Tongue (tissue), 2 donors: Measurements from ENCODE around the gene TAS2R60. TPM values are rescaled to one million over a fixed set of nuclear protein-coding genes. Genes with fewer than 3 reads are reported as not detected.
"Not testable (repeated sequence)": the region's sequence is repeated elsewhere in the genome, so short reads cannot be mapped to it uniquely, and the experiment has no call there.

Source experiments
- DNase-seq: peaks from one replicate; pipeline ENCODE4 v3.0.0-alpha.2; 2015
- total RNA-seq: library from RNA; depleted of rRNA; stranded (reverse); fragments of >200 nt; gene quantifications from one replicate; pipeline ENCODE4 v1.2.3, GENCODE V29; 2014

Gene TAS2R60, protein sequence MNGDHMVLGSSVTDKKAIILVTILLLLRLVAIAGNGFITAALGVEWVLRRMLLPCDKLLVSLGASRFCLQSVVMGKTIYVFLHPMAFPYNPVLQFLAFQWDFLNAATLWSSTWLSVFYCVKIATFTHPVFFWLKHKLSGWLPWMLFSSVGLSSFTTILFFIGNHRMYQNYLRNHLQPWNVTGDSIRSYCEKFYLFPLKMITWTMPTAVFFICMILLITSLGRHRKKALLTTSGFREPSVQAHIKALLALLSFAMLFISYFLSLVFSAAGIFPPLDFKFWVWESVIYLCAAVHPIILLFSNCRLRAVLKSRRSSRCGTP
- total RNA-seq = not detected

- DNase-seq = no peak
These were observed at the start of gene TAS2R60 for GRCh38 chr7:143443153-143443552. Gene TAS2R60, plus strand, starts transcription at chr7:143443453. Its CDS starts 0 bp downstream, at chr7:143443453.

- DNase-seq = no peak
These were observed 49.2 kb upstream of the TAS2R60 start for GRCh38 chr7:143394068-143394467.

DNA sequence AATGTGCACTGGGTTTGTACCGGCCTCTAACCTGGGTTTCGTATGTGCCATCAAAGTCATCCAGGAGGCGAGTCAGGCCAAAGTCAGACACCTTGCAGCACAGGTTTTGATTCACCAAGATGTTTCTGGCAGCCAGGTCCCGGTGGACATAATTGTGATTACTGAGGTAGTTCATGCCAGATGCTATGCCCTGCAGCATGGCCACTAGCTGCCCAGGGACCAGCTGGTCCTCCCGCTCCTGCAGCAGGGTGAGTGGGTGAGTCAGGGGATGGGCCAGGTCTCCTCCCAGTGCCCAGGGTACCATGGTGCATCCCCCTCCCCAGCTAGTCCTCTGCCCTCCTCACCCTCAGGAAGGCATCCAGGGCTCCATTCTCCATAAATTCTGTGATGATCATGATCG lies 48.5 kb upstream of the TAS2R60 start:
- no peak for DNase-seq

GRCh38 chr7:143395187-143396149 lies 47.8 kb upstream of the TAS2R60 start:
- no peak for DNase-seq

- no peak for DNase-seq
These were observed 47.1 kb upstream of the TAS2R60 start for GRCh38 chr7:143396182-143396581.

- DNase-seq = no peak
These were observed 46.4 kb upstream of the TAS2R60 start for GRCh38 chr7:143396625-143397556.

DNA sequence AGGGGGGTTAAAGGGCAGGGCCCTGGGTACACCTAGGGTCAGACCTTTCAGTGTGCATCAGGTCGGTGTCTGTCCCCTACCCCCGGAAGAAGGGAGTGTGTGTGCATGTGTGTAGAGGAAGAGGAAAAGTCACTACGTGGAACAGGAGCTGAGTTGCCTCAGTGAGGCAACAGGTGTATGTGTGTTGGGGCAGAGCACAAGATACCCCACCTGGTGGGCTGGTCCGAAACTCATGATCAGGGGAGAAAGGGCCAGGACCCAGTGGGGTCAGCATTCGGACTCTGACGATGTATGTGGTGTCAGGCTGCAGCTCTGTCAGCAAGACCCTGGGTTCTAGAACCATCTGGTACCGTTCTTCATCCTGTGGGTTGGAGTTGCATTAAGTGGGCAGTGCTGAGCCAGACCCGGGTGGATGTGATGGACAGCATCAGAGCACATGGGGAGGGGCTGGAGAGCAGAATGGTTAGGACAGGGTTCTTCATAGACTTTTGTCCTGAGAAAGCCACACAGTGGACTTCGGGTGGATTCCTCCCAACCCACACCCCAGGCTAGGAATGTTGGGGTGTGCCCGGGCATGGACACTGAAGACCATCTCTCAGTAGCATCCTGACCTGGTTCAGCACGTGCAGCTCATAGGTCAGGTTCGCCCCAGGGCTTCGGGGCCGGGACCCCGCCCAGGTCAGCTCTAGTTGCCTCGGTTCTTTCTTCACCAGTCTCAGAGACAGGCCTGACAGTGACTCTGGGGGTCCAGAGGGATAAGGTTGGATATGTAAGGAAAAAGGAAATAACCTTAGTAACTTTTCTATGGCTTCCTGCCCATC lies 45.3 kb upstream of the TAS2R60 start:
- DNase-seq = no peak

- DNase-seq = no peak
These were observed 44.6 kb upstream of the TAS2R60 start for GRCh38 chr7:143398616-143399015.

GRCh38 chr7:143399151-143399550 lies 44.1 kb upstream of the TAS2R60 start:
- no peak for DNase-seq

DNA sequence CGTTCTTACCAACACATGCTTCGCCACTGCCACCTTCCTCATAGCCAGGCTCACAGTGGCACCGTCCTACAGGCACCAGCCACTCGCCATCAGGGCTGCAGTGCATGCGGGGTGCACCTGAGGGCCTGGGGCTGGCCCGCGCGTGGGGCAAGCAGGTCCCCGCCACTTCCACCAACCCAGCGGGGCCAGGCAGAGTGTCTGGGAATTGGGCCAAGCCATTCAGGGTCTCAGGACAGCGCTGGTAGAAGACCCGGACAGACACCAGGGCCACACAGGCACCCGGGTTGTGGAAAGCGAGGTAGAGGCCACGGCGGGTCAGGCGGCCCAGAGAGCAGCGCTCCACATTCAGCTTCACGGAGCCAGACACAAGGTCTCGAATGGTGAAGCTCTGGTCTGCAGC lies 43.6 kb upstream of the TAS2R60 start:
- DNase-seq = no peak

DNA sequence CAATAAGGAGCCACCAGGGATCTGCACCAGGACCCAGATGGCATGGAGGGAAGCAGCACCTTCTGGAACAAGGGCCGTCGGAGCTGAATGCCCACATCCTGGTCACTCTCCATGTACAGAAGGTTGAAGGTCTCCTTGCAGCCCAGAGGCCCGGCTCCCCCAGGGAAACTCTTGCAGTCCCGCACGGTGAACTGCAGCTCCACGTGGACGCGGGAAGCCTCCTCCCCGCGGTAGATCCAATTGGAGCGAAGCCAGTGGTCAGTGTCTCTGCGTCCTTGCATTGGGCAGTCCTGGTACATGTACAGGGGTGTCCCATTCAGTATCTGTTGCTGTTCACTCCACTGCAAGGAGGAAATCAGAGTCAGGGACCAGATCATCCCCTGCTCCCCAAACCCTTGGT lies 42.0 kb upstream of the TAS2R60 start:
- DNase-seq = no peak

DNA sequence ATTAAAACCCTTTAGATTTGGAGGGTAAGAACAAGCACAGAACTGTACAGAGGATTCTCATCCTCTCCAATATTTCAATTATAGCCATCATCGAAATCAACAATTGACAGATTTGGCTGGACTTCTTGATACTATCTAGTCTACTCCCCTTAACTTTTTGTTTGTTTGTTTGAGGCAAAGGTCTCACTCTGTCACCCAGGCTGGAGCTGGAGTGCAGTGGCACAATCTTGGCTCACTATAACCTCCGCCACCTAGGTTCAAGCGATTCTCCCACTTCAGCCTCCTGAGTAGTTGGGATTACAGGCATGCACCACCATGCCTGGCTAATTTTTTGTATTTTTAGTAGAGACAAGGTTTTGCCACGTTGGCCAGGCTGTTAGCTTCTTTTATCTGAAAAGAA lies 41.0 kb upstream of the TAS2R60 start:
- not testable (repeated sequence) for DNase-seq

- peak; percentile 93 for DNase-seq
These were observed 37.9 kb upstream of the TAS2R60 start for GRCh38 chr7:143405173-143406001.

DNA sequence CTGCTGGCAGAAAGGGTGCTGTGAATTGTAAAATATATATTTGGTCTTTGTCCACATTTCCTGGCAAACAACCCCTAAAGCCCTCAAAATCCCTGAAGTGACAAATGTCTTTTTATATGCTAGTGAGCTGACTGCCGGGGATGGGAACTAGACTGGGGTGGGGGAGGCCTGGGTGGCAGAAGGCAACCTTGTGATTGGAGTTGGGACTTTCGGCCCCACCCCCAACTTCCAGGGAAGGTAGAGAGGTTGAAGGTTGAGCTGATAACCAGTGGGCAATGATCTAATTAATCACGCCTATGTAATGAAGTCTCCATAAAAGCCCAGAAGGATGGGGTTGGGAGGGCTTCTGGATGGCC lies 37.3 kb upstream of the TAS2R60 start:
- DNase-seq = no peak

GRCh38 chr7:143407287-143408251 lies 35.7 kb upstream of the TAS2R60 start:
- no peak for DNase-seq

DNA sequence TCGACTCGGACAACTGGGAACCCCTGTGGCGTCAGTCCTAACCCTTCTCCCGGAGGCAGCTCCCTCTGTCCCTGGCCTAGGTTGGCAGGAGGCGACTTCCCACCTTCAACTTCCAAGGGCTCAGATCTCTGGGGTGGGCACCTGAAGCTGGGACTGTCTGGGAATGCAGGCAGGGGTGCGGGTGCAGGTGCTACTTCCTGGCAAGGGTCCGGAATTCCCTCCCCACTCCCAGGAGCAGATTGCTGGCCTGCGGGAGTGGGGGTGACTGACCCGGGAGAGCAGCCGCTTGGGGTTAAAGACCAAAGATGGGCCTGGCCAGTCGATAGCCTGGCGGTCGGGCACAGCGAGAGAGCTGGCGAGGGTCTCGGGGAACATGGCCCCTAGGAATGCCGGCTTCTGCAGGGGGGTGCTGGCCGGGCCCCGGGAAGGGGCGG lies 35.0 kb upstream of the TAS2R60 start:
- no peak for DNase-seq

DNA sequence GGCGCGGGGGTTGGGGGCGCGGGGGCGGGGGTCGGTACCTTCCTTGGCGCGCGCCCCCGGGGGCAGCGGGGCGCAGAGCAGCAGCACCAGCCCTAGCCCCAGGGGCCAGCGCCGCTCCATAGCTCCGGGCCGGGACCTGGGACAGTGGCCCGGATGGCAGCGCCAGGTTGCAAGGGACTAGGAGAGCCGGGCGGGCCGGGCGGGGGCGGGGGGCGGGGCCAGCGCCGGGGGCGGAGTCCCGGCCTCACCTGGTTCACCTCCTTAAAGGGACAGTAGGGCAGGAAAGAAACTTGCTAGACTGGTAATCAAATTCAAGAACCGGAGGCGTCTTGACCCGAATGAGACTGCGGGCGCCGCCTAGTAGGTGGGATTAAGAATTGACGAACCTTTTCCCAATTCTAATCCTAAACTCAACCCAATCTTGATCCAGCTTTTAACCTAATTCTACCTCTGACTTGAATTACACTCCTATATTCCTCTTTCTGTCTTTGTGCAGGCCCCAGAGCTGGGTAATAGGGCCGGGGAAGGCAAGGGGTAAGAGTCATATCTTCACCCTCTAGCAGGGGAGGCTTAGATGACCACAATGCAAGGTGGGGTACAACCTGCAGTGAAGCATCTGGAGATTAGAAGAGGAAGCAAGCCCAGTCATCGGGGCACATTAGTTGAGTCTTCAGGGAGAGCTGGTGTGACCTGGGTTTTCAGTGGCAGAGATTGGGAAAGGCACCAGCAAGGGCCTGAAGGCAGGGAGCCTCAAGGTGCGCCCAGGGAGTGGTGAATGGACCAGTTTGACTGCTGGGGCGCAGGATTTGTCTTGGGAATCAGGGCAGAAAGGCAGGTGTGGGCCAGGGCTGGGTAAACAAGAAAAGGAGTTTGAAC lies 34.3 kb upstream of the TAS2R60 start, which contains the start of gene EPHA1:
TSS of gene EPHA1 (minus strand) at position 171 of the 876 bp plus-strand sequence. CDS start at position 120, 51 bp downstream.
- DNase-seq = peak; percentile 56

DNA sequence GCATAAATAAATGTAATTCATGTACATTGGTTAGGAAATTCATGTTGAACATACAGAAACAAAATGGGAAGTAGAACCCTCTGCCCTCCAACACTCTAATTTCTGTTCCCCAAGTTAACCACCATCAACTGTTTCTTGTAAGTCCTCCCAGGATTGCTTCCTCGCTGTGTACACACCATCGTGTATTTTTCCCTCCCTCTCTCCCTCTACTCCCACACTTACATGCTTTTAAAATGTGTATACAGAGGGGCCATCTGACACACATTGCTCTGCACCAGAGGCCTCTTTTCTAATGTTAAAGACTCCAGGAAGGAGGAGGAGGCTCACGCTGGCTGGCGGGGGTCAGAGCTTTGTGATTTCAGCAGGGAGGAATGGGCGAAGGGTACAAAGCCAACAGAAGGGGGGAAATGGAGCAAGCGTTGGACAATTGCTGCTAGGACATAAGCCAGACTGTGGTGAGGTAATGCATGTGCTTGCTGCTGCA lies 32.7 kb upstream of the TAS2R60 start:
- DNase-seq = peak; percentile 79
